HCT116 (cell line): ENCODE data around the gene MAPKAP1. TPM values are rescaled to one million over a fixed set of nuclear protein-coding genes. Genes with fewer than 3 reads are reported as not detected.

Experiments
- ATAC-seq: fragments of 200-7000 bp; cut with Tn5 transposase; 2 replicates; pipeline ENCODE4 v1.9.1; 2020; ENCODE audit warnings: mild to moderate bottlenecking, moderate library complexity
- BruUV-seq: library from RNA; stranded (reverse); fragments of 400-500 nt; replicated peaks from 2 replicates; lab custom pipeline; 2021; lab: Mats Ljungman, UMichigan
- CTCF ChIA-PET: fragments of 300-600 bp; sonication (Branson Sonifier 250); formaldehyde crosslinking; loops from one replicate; lab custom pipeline; 2021; ENCODE audit warnings: antibody characterized with exemption; lab: Charles Lee
- POLR2A ChIA-PET: fragments of 300-600, 350-600 bp; sonication (Branson Sonifier 250); formaldehyde crosslinking; loops from one replicate; lab custom pipeline; 2021; ENCODE audit warnings: antibody characterized with exemption; lab: Charles Lee
- RAD21 ChIA-PET, 2 experiments: fragments of 300-600 bp; sonication (Branson Sonifier 250); formaldehyde crosslinking; loops; one replicate each; lab custom pipeline; 2023; ENCODE audit warnings: low total read pairs in 2 of 2; ENCODE audit not compliant: uncharacterized antibody in 2 of 2, unreplicated experiment in 2 of 2, low non-redundant PET in 1 of 2; lab: Charles Lee
- DNase-seq: peaks from one replicate; pipeline ENCODE4 v3.0.0-alpha.2; 2010; ENCODE audit warnings: low read depth, low spot score
- H2AFZ ChIP-seq: fragments of 200-600 bp; shearing (Covaris generic), sonication (generic); 2 replicates; pipeline ENCODE4 v1.6.1; 2017; ENCODE audit warnings: low read depth, mixed run types, mixed read lengths, antibody characterized with exemption, low read length; ENCODE audit not compliant: poor library complexity, severe bottlenecking
- H3K27ac ChIP-seq: 2 replicates; pipeline ENCODE4 v1.5.1; 2012; ENCODE audit warnings: low read depth, low read length
- H3K27me3 ChIP-seq: fragments of 200-600 bp; sonication (generic); 2 replicates; pipeline ENCODE4 v1.6.1; 2016; ENCODE audit warnings: mixed run types, low read length, mixed read lengths; ENCODE audit not compliant: insufficient read depth
- H3K36me3 ChIP-seq, 2 experiments: fragments of 200-500 bp in 1 of 2; fragments of 200-600 bp in 1 of 2; sonication (Bioruptor generic) in 1 of 2; sonication (generic) in 1 of 2; 2 replicates each; pipeline versions ENCODE4 v1.5.1 to v1.6.1; 2014 to 2016; ENCODE audit warnings: low read length in 2 of 2, inconsistent platforms in 1 of 2, mixed read lengths in 1 of 2, mixed run types in 1 of 2; ENCODE audit not compliant: insufficient read depth in 2 of 2, control insufficient read depth in 1 of 2
- H3K4me1 ChIP-seq, 2 experiments: fragments of 200-600 bp in 1 of 2; sonication (generic) in 1 of 2; 2 replicates each; pipeline versions ENCODE4 v1.5.1 to v1.6.1; 2012 to 2017; ENCODE audit warnings: low read length in 2 of 2, inconsistent platforms in 1 of 2, mild to moderate bottlenecking in 1 of 2, mixed read lengths in 1 of 2, mixed run types in 1 of 2, moderate library complexity in 1 of 2; ENCODE audit not compliant: insufficient read depth in 2 of 2, control insufficient read depth in 1 of 2
- H3K4me2 ChIP-seq: fragments of 200-600 bp; sonication (generic); 2 replicates; pipeline ENCODE4 v1.6.1; 2017; ENCODE audit warnings: mixed run types, low read length, mixed read lengths
- H3K4me3 ChIP-seq, 2 experiments: fragments of 200-600 bp in 1 of 2; sonication (generic) in 1 of 2; replicated peaks in 1 of 2; 2 replicates each; pipeline ENCODE4 v1.5.1; 2011 to 2016; ENCODE audit warnings: low read length in 2 of 2, control low read depth in 1 of 2, low read depth in 1 of 2, mild to moderate bottlenecking in 1 of 2, mixed read lengths in 1 of 2, mixed run types in 1 of 2
- H3K79me2 ChIP-seq: fragments of 200-600 bp; sonication (generic); 2 replicates; pipeline ENCODE4 v1.6.1; 2017; ENCODE audit warnings: mild to moderate bottlenecking, mixed run types, low read length, moderate library complexity, mixed read lengths; ENCODE audit not compliant: insufficient read depth
- H3K9ac ChIP-seq: fragments of 200-600 bp; sonication (generic); 2 replicates; pipeline ENCODE4 v1.6.1; 2016; ENCODE audit warnings: low read length, mixed read lengths
- H3K9me2 ChIP-seq: fragments of 200-600 bp; sonication (generic), shearing (Covaris generic); 2 replicates; pipeline ENCODE4 v1.6.1; 2017; ENCODE audit warnings: mixed run types, mild to moderate bottlenecking, moderate library complexity; ENCODE audit not compliant: insufficient read depth
- H3K9me3 ChIP-seq, 2 experiments: fragments of 200-500 bp in 1 of 2; fragments of 200-600 bp in 1 of 2; sonication (Bioruptor generic) in 1 of 2; sonication (generic) in 1 of 2; 2 replicates each; pipeline ENCODE4 v1.6.1; 2014 to 2017; ENCODE audit warnings: low read length in 2 of 2, mixed read lengths in 2 of 2, inconsistent platforms in 1 of 2, low read depth in 1 of 2, mild to moderate bottlenecking in 1 of 2, mixed run types in 1 of 2, moderate library complexity in 1 of 2; ENCODE audit not compliant: control insufficient read depth in 1 of 2, insufficient read depth in 1 of 2
- H4K20me1 ChIP-seq: fragments of 200-600 bp; sonication (generic), shearing (Covaris generic); 2 replicates; pipeline ENCODE4 v1.6.1; 2017; ENCODE audit warnings: mixed run types, mild to moderate bottlenecking, moderate library complexity; ENCODE audit not compliant: insufficient read depth
- CBX3 ChIP-seq: IDR thresholded peaks from 2 replicates; pipeline ENCODE4 v1.6.1; 2012; ENCODE audit warnings: low read depth
- CEBPB ChIP-seq: IDR thresholded peaks from 2 replicates; pipeline ENCODE4 v1.6.1; 2012; ENCODE audit warnings: low read depth
- EGR1 ChIP-seq: IDR thresholded peaks from 2 replicates; pipeline ENCODE4 v1.6.1; 2012; ENCODE audit warnings: low read depth
- ELF1 ChIP-seq: IDR thresholded peaks from 2 replicates; pipeline ENCODE4 v1.6.1; 2012; ENCODE audit warnings: low read depth, borderline replicate concordance
- EZH2 ChIP-seq: fragments of 200-600 bp; sonication (generic); IDR thresholded peaks from 2 replicates; pipeline ENCODE4 v1.6.1; 2017; ENCODE audit warnings: antibody characterized with exemption, mixed run types
- JUND ChIP-seq: IDR thresholded peaks from 2 replicates; pipeline ENCODE4 v1.6.1; 2012
- POLR2A ChIP-seq: IDR thresholded peaks from 2 replicates; pipeline ENCODE4 v1.7.0; 2011; ENCODE audit warnings: borderline replicate concordance; ENCODE audit not compliant: insufficient read depth, insufficient read length; ENCODE audit errors: extremely low read depth
- POLR2AphosphoS5 ChIP-seq: IDR thresholded peaks from 2 replicates; pipeline ENCODE4 v1.6.1; 2011; ENCODE audit warnings: mild to moderate bottlenecking, low read depth, low read length, moderate library complexity
- RAD21 ChIP-seq: IDR thresholded peaks from 2 replicates; pipeline ENCODE4 v1.6.1; 2012; ENCODE audit warnings: low read depth, mild to moderate bottlenecking
- SIN3A ChIP-seq: IDR thresholded peaks from 2 replicates; pipeline ENCODE4 v1.6.1; 2012; ENCODE audit warnings: low read depth
- SP1 ChIP-seq: IDR thresholded peaks from 2 replicates; pipeline ENCODE4 v1.6.1; 2012; ENCODE audit warnings: low read depth
- SRF ChIP-seq: IDR thresholded peaks from 2 replicates; pipeline ENCODE4 v1.6.1; 2012; ENCODE audit warnings: low read depth
- TCF7L2 ChIP-seq: IDR thresholded peaks from 2 replicates; pipeline ENCODE4 v1.7.0; 2011; ENCODE audit warnings: borderline replicate concordance, inconsistent platforms; ENCODE audit not compliant: insufficient read depth, insufficient read length; ENCODE audit errors: extremely low read depth
- ZFX ChIP-seq: fragments of 450-650 bp; IDR thresholded peaks from 2 replicates; pipeline ENCODE4 v1.6.1; 2017
- ZNF274 ChIP-seq: fragments of 200-500 bp; sonication (Bioruptor generic); IDR thresholded peaks from 2 replicates; pipeline ENCODE4 v1.6.1; 2014; ENCODE audit warnings: mild to moderate bottlenecking, low read depth, low read length, inconsistent platforms
- intact Hi-C: fragments of 100-400 bp; cut with micrococcal nuclease; formaldehyde crosslinking; loops from 2 replicates; pipeline ENCODE4 v1.10.0; 2022
- total RNA-seq: library from RNA; stranded (reverse); gene quantifications from one replicate; pipeline ENCODE4 v1.2.1, GENCODE V29; 2021; ENCODE audit not compliant: unreplicated experiment
- TF ChIP-seq, protein P1 (sequence below): IDR thresholded peaks from 2 replicates; pipeline ENCODE4 v1.6.1; 2012; ENCODE audit warnings: low read depth
- TF ChIP-seq, protein P2 (sequence below): IDR thresholded peaks from 2 replicates; pipeline ENCODE4 v1.6.1; 2012
- TF ChIP-seq, protein P3 (sequence below), 3 experiments: fragments of 200-600 bp in 1 of 3; sonication (generic) in 1 of 3; IDR thresholded peaks in 2 of 3; conservative IDR thresholded peaks in 1 of 3; 2 replicates each; pipeline ENCODE4 v1.5.1; 2012 to 2017; ENCODE audit warnings: low read depth in 2 of 3, low read length in 2 of 3, antibody characterized with exemption in 1 of 3, borderline replicate concordance in 1 of 3, control low read depth in 1 of 3, mild to moderate bottlenecking in 1 of 3, mixed read lengths in 1 of 3, mixed run types in 1 of 3, moderate library complexity in 1 of 3; ENCODE audit not compliant: insufficient read depth in 1 of 3

The MAPKAP1 gene
- total RNA-seq, 1 experiment from 2014 or later: 72.5 TPM

DNA sequence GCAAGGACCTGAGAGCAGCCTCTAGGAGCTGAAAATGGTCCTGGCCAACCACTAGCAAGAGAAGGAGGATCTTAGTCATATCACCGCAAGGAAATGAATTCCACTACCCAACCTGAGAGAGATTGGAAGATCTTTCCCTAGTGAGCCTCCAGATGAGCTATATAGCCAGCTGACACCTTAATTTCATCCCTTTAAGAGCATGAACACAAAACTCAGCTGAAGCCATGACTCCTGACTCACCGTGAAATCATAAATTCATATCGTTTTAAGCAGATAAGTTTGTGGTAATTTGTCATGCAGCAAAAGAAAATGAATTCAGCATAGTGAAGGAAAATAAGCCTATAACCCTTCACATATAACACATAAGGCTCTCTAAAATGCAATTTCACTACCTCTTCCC is 23.5 kb downstream of the MAPKAP1 start:
- no peaks in the 10 kb centered on the region for H3K27me3 ChIP-seq
- TF ChIP-seq TCF7L2 (no peak), POLR2AphosphoS5 (no peak), ELF1 (no peak), JUND (no peak), RAD21 (no peak), EGR1 (no peak), POLR2A (no peak), EZH2 (no peak), SP1 (no peak), ZNF274 (no peak), CBX3 (no peak), SRF (no peak), SIN3A (no peak), ZFX (no peak), CEBPB (no peak)
- TF ChIP-seq, protein P1, sequence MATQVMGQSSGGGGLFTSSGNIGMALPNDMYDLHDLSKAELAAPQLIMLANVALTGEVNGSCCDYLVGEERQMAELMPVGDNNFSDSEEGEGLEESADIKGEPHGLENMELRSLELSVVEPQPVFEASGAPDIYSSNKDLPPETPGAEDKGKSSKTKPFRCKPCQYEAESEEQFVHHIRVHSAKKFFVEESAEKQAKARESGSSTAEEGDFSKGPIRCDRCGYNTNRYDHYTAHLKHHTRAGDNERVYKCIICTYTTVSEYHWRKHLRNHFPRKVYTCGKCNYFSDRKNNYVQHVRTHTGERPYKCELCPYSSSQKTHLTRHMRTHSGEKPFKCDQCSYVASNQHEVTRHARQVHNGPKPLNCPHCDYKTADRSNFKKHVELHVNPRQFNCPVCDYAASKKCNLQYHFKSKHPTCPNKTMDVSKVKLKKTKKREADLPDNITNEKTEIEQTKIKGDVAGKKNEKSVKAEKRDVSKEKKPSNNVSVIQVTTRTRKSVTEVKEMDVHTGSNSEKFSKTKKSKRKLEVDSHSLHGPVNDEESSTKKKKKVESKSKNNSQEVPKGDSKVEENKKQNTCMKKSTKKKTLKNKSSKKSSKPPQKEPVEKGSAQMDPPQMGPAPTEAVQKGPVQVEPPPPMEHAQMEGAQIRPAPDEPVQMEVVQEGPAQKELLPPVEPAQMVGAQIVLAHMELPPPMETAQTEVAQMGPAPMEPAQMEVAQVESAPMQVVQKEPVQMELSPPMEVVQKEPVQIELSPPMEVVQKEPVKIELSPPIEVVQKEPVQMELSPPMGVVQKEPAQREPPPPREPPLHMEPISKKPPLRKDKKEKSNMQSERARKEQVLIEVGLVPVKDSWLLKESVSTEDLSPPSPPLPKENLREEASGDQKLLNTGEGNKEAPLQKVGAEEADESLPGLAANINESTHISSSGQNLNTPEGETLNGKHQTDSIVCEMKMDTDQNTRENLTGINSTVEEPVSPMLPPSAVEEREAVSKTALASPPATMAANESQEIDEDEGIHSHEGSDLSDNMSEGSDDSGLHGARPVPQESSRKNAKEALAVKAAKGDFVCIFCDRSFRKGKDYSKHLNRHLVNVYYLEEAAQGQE: no peak
- TF ChIP-seq, protein P2, sequence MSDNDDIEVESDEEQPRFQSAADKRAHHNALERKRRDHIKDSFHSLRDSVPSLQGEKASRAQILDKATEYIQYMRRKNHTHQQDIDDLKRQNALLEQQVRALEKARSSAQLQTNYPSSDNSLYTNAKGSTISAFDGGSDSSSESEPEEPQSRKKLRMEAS: no peak
- TF ChIP-seq, protein P3, sequence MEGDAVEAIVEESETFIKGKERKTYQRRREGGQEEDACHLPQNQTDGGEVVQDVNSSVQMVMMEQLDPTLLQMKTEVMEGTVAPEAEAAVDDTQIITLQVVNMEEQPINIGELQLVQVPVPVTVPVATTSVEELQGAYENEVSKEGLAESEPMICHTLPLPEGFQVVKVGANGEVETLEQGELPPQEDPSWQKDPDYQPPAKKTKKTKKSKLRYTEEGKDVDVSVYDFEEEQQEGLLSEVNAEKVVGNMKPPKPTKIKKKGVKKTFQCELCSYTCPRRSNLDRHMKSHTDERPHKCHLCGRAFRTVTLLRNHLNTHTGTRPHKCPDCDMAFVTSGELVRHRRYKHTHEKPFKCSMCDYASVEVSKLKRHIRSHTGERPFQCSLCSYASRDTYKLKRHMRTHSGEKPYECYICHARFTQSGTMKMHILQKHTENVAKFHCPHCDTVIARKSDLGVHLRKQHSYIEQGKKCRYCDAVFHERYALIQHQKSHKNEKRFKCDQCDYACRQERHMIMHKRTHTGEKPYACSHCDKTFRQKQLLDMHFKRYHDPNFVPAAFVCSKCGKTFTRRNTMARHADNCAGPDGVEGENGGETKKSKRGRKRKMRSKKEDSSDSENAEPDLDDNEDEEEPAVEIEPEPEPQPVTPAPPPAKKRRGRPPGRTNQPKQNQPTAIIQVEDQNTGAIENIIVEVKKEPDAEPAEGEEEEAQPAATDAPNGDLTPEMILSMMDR (IDR thresholded peaks at IDR 0.05 in 2 of 3, conservative IDR thresholded peaks at IDR 0.05 in 1 of 3; ENCODE audit: borderline replicate concordance in 1 of 3, insufficient read depth in 1 of 3, low read depth in 2 of 3, low read length in 2 of 3): no peak
- no peak overlapping the region for H3K9ac ChIP-seq
- no peak for DNase-seq
- H3K4me2 ChIP-seq: no peak overlapping the region
- no peaks in the 10 kb centered on the region for H3K36me3 ChIP-seq
- H4K20me1 ChIP-seq: no peaks in the 10 kb centered on the region
- ATAC-seq: no peak
- H3K4me3 ChIP-seq: no peak overlapping the region
- no peak overlapping the region for H3K27ac ChIP-seq
- peaks cover 0 to 9% of the 10 kb centered on the region in 2 experiments; a peak in 2 of 4 replicates for H3K4me1 ChIP-seq
- H2AFZ ChIP-seq: no peak overlapping the region
- POLR2A ChIA-PET: no interaction called here
- no peaks in the 10 kb centered on the region for H3K9me2 ChIP-seq
- CTCF ChIA-PET: no interaction called here
- peaks cover 49% of the 10 kb centered on the region for H3K79me2 ChIP-seq
- H3K9me3 ChIP-seq: no peaks in the 10 kb centered on the region
- intact Hi-C loops: no loop called here
- no TSS peak for BruUV-seq
- RAD21 ChIA-PET: no interaction called here
